DMS79 treated with DMSO at 0.1 percent for 48 hours (cell line): Measurements from ENCODE around the gene CCDC134.
"Not testable (repeated sequence)": the region's sequence is repeated elsewhere in the genome, so short reads cannot be mapped to it uniquely, and the experiment has no call there.

Experiments used
- DNase-seq: peaks from one replicate; lab custom pipeline; 2025; lab: John Stamatoyannopoulos, UW

Gene CCDC134

DNA sequence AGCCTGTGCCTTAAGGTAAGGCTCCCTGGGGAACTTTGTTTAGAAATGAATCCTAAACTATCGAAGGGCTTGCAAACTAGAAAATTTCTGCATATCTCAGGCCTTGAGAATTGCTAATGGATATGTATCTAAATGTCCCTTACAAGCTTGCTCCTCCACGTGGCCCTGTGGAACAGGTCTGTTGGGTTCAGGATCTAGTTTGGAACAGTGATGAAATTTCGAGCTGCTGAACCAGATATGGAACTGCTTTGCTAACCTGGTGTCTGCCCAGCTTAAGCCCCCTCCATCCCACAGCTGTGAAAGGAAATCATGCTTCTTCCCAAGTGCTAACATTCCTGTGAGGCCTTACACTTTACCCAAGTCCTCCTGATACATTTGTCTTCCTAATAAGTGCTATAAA is 44.0 kb downstream of the CCDC134 start:
- no peak for DNase-seq

DNA sequence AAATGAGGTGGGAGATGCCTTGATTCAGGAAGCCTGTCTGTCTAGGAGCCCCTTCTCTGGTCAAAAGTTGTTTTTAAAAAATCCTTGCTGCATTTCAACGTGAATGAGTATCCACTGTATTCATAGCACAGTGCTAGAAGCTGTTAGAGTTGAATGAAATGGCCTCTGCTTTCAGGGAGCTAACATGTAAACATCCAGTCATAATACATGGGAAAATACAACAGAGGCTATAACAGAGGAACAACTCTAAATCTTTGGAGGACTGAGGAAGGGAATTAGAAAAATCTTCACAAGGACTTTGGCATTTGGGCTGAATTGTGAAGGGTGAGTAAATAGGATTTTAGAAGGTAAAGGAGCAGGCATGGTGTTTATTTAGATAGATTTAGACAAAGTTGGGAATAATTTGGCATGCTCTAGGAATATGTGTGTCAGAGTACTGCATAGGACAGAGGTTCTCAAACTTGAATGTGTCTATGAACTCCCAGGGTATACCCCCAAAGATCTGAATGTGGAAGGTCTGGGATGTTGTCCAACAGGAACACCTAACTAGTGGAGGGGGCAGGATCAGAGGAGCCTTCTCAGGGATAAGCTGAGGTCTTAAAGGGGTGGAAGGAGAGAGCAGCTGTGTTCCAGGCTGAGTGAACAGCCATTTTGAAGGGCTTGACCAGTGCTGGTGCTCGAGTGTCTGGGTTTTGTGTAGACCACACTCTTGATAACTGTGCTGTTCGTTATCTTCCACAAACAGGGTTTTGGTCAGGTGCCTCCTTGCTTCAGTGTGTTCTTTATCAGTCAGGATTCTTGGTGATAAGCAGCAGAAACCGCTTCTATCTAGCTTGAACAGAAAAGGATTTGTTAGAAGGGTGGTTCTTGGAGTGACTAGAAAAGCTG is 45.1 kb downstream of the CCDC134 start:
- DNase-seq: no peak

DNA sequence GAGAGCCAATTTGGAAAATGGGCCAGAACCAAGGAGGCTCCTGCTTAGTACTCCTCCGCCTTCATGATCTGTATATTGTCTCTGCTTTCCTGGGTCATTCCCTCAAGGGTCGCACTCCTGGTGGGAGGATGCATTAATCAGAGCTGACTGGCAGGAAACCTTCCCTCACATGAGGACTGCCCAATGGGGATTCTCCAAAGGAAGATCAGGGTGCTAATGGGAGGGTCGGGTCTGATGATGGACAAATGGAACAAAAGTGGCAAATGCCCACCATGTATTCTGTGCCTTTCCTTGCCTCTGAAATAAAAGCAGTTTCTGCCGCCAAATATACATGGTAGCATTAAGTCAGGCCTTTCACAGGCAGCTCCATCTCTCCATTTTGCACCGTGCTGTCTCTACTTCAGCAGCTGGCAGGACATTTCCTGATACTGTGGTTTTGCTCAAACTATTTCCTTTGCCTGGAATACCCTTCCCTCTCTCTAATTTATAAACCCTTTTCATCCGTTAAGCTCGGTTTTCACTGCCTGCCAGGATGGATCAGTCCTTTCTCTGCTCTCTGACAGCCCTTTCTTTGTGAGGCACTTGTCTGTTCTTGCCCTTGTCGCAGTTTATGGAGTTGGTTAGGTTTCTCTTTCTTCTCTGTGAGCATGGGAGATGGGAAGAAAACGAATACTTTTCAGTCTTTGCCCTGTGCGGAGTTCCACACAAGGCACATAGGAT is 45.9 kb downstream of the CCDC134 start:
- DNase-seq: no peak

DNA sequence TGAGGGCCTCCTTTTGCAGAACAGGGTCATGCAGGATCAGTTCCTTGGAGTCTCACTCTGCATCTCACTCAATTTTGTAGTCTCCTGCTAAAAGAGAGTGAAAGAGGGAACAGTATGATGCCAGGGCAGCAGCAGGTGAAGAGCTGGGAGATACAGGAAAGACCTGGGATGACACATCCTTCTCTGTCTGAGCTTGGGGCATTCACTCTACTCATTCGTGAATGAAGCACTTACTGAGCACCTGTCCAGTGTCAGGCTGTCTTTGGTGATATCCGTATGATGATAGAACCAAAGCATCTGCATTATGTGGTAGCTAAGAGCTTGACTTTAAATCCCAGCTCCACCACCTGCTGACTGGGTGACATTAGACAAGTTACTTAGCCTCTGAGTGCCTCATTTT is 46.8 kb downstream of the CCDC134 start:
- no peak for DNase-seq

DNA sequence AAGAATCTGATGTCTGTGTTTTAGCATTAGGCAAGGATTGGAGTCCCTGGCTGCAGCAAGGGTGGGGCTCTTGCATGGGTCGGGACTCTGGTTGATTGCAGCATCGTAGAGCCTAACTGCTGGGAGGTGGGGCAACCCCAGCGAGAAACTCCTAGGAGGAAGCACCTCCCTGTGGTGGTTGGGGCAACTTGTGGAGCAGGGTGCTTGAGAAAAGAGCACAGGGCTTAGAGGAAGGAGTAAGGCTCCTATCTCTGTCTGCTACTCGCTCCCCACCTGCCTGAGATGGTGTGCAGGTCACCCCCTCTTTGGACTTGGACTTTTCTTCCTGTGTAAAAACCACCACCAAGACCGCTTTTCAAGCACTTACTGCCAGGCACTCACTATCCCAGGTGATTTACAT is 48.0 kb downstream of the CCDC134 start:
- no peak for DNase-seq

DNA sequence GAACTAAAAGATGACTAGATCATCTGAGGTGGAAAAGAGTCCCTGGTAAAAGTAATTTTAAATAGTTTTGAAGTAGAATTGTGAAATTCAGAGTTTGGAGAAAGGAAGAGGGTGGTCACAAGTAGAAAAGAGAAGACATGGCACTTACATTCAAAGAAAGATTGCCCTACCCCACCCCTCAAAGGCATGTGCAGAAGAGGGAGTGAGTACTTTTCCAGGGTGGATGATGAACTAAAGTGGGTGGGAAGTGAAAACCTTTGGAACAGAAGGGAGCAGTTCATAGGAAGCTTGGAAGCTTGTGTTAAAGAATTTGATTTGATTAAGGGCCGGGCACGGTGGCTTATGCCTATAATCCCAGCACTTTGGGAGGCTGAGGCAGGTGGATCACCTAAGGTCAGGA is 56.0 kb downstream of the CCDC134 start:
- no peak for DNase-seq

DNA sequence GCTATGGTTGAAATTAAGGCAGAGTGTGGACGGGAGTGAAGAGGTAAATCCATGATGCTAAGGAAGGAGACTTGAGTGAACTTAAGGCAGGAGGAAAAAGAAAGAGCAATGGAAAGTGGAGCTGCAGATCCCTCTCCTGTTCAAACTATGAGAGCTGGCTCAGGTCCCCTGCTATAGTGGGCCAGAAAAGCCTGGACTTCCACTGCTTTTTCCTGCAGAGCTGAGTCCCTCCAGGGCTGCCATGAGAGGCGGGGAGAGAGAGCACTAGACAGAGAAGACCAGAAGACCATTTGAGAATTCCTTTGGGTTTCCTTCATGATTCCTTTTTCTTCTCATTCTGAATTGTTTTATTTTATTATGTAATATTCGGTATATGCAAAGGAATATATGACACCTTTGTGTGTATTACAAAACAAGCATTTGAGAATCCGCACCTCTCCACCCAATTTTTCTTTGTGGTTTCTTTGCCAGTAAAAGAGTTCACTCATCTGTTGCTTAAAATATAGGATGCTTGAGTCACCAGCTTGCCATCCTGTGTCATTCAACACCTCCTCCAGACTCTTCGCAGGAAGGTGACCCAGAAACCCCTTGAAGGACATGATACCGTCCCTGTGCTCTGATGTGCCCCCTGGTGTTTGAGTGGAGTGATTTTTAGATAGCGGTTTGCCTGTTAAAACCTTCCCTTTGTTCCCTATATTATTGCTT is 56.8 kb downstream of the CCDC134 start:
- no peak for DNase-seq

DNA sequence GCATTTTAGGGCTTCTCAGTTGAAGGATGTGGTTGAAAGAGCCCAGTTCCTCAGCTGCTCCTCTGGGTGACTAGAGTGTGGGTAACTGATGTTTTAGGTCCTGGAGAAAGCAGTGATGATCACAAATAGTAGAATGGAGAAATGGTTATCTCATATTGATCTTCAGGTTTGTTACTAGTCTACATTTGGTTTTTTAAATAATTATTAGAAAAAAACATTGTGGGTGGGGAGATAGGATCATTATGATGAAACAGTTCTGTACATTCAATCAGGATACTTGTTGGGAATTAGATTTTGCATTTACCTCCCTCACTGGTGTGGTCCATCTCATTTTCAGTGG is 57.4 kb downstream of the CCDC134 start:
- no peak for DNase-seq

DNA sequence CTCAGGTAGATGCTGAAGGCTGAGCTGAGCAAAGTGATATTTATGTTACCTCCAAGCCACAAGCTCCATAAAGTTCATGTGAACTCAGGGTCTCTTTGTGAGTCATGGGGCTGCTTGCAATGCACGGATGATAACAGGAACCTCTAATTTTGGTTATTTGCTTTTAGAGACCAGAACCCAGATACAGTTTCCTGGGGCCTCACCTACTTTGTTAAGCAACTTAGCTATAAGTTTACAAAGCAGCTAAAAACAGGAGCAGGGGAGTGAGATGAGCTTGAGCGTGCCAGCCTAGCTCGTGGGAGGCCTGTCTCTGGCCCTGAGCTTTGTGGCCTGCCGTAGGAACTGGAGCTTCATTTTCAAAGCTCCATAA is 61.7 kb downstream of the CCDC134 start:
- DNase-seq: peak; percentile 26

DNA sequence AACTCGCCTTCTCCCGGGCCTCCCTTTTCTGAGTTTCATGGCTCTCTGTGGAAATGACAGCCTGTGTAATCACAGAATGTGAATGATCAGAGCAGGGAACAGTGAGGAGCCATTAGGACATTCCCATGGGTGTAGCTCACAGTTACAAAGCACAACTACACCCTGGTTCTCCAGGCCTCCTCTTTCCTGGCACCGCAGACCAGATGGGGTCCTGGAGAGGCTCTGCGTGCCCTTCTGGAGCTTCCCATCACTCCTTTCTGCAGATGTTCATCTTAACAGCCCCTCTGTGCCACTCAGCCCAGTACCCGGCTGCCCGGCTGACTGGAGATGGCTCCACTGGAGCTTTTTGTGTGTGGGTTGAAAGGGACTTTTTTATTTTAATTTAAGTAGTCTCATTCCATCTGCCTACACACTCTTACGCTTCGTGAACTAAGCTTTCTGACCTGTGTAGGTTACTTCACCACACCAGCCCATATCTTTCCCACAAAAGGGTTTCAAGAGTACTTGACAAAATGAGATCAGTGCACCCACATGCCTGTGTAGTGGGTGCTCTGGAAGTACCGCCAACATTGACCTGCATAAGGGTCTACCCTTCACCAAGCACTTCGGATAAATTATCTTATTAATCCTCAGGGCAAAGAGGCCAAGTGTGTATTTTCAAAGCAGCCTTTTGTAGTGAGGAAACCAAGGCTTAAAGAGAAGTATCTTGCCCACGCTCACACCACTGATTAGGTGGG is 62.2 kb downstream of the CCDC134 start:
- DNase-seq: peak; percentile 80

DNA sequence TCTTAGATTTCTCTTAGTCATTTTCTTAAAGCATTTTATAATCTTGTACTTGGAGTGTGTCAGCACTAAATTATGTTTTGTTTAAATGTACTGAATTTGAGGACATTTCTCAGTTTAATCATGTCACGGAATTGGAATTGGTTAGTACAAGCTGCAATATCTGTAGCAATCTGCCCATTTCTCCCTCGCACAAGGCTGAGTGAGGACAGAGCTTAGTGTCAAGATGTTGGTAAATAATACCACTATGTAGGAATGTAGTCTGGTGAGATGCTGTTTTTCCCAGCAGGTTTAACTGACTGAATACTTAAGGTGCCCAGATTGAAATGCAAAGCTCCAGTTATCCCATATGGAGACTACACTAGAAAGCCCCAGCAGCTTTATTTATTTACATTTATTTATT is 63.0 kb downstream of the CCDC134 start:
- DNase-seq: no peak

DNA sequence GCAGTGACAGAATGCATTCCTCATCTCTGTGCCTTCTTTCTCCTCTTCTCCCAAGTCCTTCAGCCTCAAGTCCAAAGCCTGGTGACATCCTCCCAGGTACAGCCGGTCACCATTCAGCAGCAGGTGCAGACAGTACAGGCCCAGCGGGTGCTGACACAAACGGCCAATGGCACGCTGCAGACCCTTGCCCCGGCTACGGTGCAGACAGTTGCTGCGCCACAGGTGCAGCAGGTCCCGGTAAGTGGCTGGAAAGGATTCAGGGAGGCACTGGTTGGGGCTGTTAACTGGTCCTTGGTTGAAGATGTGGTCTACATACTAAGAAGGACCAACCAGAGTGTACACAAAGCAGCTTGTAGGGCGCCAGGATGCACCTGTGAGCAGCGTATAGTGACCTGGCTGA is 68.1 kb downstream of the CCDC134 start:
- DNase-seq: no peak

DNA sequence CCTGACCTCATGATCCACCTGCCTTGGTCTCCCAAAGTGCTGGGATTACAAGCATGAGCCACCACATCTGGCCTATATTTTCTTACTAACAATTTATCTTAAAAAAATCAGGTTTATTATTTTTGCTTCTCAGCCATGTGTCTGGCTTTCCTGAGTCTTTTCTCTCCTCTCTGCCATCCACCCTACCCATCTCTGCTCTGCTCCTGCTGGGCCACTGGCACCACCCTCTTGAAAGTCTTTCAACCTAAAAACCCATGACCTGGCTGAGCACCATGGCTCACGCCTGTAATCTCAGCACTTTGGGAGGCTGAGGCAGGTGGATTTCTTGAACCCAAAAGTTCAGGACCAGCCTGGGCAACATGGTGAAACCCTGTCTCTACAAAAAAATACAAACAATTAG is 69.6 kb downstream of the CCDC134 start:
- not testable (repeated sequence) for DNase-seq

DNA sequence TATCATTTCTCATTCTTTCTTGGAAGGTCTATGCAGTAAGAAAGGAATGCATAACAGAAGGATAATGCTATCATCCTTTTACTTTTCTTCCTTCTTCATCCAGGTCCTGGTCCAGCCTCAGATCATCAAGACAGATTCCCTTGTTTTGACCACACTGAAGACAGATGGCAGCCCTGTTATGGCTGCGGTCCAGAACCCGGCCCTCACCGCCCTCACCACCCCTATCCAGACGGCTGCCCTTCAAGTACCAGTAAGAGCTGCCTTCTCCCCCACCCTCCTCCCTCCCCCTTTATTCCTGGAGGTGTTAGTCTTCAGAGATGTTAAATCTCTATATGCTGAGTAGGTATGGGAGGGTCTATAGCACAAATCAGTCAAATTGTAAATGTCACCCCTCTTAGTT is 70.3 kb downstream of the CCDC134 start:
- peak; percentile 57 for DNase-seq

DNA sequence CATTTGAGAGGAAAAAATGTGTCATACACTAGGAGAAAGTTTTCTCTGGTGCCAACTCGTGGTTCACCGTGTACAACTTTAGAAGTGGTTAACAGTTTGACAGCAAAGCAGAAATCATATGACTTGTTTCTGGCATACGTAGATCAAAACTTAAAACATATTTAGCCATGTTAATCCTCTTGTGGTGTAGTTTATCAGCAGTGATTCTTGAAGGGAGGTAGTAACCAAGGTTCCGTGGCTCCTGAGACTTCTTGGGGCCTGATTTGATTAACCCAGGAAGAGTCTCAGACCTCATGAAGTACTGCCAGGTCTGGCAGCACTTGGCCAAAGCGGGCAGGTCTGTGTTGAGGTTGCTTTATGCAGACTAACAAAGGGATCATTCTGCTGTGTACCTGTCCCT is 72.9 kb downstream of the CCDC134 start:
- DNase-seq: no peak

DNA sequence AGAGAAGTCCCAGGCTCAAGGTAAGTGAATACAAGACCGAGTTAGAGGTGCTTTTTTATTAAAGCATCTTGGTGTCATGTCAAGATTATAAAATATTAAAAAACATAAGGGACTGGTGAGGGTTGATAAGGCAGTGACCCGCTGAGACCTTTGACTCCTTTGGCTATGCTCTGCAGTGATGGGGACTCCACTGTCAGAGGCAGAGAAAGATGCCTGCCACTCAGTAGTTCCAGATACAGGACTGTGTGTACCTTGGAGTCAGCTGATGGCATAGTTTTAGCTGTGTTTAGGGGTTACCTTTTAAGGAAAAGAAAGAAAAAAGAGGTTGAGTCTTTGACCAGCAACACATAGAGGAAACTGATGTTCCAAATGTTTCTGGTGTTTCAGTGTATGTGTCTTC is 73.6 kb downstream of the CCDC134 start:
- DNase-seq: no peak

DNA sequence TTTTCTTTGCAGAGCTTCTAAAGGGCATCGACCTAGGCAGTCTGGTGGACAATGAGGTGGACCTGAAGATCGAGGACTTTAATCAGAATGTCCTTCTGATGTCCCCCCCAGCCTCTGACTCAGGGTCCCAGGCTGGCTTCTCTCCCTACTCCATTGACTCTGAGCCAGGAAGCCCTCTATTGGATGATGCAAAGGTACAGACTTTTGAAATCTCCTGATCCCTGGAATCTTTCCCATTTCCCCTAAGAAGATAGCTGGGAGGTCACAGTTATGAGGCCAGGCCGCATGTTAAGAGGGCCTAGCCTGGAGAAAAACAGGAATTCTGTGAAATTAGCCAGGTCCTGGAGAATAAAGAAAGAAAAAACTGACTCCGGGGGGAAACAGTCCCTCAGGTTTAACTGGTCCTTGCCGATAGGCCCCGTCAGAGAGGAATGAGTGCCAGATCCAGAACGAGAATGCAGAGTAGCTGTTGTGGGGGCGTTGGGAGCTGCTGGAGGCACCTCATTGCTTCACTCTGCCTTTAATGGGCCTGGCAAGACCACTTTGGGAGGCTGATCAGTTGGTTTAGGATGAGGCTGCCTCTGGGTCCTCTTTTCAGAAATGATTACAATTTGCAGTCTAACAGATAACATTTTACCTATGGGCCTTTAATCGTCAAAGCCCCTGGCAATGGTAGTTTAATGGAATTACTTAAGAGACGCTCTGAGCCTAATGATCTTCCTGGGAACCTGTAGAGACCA is 75.2 kb downstream of the CCDC134 start:
- no peak for DNase-seq
